Measurements from ENCODE around the gene HLA-DQA1.
"Not testable (repeated sequence)": the region's sequence is repeated elsewhere in the genome, so short reads cannot be mapped to it uniquely, and the experiment has no call there.

The HLA-DQA1 gene

DNA sequence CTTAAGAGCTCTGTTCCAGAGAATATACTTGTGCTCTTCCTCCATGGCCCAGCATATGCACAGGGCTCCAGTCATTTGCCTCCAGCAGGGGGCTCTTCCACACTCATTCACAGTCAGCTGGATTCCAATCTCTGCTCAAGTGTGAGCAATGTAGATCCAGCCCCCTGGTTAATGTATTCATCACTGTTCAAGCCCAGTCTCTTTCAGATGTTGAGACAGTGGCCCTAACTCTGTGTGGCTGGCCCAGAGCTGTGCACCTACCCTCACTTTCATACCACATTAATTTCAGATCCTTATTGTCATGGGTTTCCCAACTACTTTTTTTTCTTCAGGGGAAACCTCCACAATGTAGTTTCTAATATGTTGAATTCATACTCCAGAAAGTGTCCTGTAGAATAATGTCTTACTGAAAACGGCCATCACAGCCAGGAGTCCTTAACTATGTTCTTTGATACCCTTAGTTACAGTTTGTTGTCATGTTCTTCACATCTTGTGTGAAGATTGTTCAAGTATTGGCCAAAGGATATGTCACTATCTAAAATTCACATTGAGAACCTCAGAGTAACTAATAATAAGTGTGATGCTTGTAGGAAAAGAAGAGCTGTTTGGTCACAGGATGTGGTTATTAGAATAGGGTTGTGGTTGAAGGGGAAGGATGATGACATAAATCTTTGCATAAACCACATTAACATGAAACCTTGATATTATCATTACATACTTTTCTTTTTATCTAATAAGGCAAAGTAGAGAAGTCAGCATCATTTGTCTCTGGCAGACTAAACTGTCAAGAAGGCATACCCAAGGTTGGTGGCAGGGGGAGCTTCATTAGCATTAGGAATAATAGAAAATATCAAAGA, 14.4 kb upstream of the HLA-DQA1 start:
- DNase-seq: no peak

DNA sequence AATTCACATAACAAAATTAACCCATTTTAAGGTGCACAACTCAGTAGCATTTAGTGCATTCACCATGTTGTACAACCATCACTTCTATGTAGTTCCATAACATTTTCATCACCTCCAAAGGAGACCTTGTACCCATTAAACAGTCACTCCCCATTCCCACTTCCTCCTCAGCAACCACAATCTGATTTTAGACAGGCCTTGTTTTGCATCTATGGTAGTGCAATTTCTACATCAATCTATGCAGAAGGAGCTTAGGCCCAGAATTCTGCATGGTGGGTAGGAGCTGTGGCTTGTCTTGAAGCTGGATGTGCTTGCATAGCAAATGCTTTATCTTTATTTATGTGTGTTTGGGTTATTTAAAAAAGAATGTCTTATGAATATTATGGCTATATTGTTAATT, 13.5 kb upstream of the HLA-DQA1 start:
- DNase-seq: no peak

DNA sequence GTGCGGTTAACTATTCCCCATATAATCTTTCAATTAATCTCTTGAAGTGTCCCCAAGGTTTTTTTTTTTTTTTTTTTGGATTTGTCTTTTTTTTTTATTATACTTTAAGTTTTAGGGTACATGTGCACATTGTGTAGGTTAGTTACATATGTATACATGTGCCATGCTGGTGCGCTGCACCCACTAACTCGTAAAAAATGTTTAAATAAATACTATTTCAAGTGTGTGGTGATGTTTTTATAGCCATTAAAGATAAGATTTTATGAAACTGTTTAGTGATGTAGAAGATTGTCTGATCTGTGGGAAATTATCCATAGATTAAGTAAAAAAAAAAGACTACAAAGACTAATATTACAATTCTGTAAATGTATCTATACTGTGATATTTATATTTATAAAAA, 12.6 kb upstream of the HLA-DQA1 start:
- no peak for DNase-seq

DNA sequence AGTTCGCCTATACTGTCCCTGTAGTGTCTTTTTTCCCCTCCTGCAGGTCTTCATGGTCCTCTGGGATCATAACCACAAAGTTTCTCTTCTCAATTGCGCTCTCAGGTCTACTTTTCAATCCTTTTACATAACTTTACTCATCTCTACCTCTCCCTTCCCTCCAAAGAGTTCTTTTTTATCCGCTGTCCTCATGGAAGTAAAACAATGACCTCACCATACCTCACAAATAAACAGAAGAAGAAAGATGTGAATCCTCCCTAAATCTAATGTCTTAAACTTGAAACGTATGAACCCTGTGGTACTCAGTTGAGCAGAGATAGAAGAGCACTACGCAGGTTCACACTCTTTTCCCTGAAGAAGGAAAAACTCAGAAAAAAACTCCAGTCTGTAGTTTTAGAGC, 12.1 kb upstream of the HLA-DQA1 start:
- no peak for DNase-seq

DNA sequence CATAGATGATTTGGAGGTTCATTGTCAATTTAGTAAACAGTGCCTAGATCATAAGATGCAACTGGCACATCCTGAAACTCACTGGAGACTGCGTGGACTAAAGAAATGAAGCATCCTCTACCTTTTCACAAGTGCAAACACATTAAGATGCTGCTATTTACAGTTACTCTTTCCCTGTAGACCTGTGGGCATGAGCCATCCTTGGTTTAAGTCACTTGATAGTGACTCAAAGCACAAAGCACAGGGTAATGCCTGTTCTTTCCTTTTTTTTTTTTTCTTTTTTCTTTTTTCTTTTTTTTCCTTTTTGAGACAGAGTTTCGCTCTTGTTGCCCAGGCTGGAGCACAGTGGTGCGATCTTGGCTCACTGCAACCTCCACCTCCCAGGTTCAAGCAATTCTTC, 10.0 kb upstream of the HLA-DQA1 start:
- DNase-seq: no peak

DNA sequence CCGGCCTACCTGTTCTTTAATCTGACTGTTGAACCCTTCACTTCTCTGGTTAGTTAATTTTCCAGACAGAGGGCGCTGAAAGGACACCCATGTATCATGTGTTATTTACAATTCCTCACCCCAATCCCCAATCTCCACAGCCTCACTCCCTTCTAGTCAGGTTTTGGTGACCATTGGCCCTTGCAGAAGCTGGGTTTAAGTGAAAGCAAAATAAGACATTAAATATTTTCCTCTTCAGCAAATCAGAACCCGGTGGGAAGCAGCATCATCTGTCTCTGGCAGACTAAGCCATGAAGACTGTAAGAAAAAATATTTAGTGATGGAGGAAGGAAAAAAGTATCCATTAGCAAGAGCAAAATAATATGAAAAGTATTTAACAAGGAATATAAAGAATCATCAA, 9.4 kb upstream of the HLA-DQA1 start:
- DNase-seq: no peak

DNA sequence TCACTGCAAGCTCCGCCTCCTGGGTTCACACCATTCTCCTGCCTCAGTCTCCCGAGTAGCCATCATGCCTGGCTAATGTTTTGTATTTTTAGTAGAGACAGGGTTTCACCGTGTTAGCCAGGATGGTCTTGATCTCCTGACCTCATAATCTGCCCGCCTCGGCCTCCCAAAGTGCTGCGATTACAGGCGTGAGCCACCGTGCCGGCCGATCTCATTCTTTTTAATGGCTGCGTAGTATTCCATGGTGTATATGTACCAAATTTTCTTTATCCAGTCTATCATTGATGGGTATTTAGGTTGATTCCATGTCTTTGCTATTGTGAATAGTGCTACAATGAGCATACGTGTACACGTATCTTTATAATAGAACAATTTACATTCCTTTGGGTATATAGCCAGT, 7.4 kb upstream of the HLA-DQA1 start:
- DNase-seq: not testable (repeated sequence)

DNA sequence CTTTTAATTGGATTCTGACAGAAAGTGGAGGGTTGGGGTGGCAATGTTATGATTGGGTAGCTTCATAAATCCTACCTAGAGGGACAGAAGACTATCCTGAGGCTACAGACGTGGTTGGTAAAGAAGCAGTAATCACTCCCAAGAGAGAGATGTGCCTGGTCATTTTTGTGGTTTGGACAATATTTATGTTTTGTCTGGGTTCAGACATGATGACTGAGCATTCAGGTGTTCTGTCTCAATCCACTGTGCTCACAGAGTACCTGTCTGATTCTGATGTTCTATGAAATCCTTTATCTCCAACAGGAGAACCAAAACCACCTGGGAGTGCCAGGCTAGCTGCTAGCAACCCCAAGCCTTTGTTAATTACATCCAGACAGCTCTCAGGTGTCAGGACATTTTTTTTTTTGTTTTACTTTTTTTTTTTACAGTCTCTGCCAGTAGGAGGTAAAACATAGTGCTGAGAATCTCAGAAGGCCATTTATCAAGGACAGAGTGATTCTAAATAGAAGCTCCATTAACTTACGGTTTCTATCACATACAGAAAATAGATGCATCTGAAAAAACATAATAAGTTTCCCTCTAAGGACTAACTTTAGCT, 1.6 kb upstream of the HLA-DQA1 start:
- no peak for DNase-seq

DNA sequence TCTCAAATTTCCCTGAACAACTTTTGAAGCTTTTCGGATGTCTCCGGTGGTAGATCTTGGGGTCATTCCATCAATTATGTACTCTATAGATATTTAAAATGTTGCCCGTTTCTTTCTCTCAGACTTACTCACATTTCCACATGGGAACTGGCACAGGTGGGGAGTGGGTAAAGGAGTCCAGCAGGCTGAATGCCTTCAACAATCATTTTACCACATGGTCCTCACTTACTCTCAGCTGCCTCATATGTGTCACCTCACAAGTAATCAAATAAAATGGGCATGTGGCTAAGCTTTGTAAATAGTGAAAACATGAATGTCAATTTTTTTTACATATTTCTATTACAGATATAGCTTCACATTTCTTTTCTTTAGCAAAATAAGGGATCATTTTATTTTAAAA, 677 bp downstream of the HLA-DQA1 start:
- no peak for DNase-seq

DNA sequence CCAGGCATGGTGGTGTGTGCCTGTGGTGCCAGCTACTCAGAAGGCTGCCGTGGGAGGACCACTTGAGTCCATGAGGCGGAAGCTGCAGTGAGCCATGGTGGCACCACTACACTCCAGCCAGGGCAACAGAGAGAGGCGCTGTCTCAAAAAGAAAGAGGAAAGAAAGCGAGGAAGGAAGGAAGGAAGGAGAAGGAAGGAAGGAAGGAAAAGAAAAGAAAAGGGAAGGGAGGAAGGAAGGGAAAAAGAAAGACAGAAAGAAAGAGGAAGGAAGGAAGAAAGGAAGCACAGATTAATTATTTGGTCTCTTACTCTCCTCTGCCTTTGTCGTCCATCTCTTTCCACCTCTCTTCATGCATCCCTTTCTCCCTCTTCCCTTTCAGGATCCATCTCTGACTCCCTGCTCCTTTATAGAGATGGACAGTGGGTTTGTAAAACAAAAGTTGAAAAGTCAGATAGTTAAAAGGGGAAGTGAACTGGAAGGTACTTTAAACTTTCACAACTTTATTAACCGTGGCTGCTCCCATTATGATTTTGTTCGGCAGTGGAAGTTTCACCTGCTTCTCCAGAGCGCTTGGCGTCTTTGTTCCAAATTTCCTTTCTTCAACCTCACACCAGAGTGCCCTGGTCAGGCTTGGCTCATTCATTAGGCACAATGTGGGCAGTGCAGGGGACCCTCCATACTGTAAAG, 1.5 kb downstream of the HLA-DQA1 start:
- no peak for DNase-seq

DNA sequence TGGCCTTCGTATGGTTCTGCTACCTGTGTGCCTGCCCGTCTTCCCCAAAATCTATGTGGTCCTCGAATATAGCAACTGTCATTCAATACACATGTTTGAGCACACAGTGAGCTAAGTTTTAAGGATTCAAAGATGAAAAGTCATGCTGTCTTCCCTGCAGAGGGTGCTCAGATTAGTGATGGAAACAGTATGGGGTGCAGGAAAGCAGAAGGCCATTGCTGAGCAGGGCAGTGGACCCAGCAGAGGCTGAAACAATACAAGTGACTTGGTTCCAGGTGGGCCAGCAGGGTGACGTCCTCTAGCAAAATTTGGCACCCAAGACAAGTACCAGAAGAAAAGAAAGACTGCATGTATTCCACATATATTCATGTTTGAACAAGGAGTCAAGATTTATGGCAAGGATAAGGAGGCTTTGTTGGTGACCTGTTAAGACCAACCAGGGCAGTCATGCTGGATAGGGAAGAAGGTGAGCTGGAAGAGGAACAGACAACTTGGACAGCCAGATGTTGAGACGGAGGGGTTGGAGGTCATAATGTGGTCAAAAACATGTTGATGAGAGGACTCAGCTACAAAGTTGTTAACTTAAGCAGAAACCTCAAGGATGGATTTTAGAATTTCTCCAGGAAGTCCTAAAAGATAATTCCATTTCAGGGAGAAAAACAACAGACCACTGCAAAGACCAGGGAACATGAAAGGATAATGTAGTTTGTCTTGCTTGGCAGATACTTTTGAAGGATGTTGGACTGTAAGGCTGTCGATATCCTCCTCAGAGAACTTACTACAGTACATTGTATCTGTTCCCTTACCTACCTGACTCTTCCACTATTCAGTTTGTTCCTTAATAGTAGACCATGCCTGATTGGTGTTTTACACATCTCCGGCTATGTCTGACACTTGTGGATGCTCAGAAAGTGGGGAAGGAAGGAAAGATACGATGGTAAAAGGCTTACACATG, 2.5 kb downstream of the HLA-DQA1 start:
- no peak for DNase-seq

DNA sequence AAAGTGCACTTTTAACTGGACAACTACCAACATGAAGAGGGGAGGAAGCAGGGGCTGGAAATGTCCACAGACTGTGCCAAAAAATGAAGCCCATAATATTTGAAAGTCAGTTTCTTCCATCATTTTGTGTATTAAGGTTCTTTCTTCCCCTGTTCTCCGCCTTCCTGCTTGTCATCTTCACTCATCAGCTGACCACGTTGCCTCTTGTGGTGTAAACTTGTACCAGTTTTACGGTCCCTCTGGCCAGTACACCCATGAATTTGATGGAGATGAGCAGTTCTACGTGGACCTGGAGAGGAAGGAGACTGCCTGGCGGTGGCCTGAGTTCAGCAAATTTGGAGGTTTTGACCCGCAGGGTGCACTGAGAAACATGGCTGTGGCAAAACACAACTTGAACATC, 3.9 kb downstream of the HLA-DQA1 start:
- no peak for DNase-seq

DNA sequence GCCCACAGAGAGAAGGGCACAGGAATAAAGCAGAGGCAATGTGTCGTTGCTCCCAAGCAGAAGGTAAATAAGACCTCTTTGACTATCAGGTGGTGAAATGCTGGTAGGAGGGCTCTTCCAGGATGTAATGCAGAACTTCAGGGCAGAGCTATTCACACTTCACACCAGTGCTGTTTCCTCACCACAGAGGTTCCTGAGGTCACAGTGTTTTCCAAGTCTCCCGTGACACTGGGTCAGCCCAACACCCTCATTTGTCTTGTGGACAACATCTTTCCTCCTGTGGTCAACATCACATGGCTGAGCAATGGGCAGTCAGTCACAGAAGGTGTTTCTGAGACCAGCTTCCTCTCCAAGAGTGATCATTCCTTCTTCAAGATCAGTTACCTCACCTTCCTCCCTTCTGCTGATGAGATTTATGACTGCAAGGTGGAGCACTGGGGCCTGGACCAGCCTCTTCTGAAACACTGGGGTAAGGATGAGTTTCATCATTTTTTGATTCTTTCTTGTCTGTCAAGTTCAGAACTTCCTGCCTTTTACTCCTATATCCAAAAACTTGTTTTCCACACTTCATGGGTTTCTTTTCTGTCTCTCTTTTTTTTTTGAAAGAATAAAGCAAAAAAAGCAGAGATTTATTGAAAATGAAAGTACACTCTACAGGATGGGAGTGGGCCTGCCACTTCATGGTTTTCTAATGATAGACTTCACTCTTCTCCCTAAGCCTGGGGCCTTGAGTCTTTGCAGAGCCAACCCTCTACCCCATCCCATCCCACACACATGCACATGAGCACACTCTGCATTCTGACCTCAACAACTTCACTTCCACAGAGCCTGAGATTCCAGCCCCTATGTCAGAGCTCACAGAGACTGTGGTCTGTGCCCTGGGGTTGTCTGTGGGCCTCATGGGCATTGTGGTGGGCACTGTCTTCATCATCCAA, 4.8 kb downstream of the HLA-DQA1 start:
- DNase-seq: not testable (repeated sequence)

DNA sequence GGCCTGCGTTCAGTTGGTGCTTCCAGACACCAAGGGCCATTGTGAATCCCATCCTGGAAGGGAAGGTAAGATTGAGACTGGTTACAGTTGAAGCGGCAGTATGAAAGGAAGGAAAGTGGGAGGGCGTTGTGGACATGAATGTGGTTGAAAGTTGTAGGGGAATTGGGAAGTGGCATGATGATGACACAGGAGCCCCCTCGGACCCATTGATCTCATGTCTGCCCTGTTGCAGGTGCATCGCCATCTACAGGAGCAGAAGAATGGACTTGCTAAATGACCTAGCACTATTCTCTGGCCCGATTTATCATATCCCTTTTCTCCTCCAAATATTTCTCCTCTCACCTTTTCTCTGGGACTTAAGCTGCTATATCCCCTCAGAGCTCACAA, 5.5 kb downstream of the HLA-DQA1 start:
- no peak for DNase-seq

DNA sequence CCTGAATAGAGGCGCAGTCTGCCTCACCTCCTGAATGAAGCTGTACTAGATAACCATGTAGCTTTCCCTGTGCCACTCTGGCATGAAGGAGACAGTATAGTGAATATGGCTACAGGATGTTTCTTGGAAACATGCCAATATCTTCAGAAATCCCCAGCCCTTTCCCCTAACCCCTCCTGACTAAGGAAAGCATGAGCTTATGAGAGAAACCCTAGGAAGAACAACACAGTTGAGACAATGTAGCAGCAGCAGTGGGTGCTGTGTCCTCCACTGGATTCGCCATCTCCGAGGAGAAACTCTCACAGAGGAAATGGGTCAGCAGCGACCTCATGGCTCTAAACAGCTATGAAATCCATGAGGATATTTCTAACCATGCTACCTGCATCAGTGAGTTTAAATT, 6.7 kb downstream of the HLA-DQA1 start:
- DNase-seq: no peak

DNA sequence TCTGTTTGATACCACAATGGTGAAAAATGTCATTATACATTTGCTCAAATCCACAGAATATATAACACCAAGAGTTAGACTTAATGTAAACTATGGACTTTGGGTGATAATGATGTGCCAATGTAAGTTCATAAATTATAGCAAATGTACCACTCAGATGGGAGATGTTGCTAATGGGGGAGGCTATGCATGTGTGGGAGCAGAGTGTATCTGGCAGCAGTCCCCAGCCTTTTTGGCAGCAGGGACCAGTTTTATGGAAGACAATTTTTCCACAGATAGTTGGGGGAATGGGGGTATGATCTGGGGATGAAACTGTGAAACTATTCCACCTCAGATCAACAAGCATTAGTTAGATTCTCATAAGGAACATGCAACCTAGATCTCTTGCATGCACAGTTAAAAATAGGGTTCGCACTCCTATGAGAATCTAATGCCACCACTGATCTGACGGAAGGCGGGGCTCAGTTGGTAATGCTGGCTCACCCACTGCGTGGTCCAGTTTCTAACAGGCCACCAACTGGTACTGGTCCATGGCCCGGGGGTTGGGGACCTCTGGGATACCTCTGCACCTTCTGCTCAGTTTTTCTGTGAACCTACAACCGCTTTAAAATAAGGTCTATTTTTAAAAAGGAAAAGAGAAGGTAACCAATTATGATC, 8.0 kb downstream of the HLA-DQA1 start:
- DNase-seq: no peak

DNA sequence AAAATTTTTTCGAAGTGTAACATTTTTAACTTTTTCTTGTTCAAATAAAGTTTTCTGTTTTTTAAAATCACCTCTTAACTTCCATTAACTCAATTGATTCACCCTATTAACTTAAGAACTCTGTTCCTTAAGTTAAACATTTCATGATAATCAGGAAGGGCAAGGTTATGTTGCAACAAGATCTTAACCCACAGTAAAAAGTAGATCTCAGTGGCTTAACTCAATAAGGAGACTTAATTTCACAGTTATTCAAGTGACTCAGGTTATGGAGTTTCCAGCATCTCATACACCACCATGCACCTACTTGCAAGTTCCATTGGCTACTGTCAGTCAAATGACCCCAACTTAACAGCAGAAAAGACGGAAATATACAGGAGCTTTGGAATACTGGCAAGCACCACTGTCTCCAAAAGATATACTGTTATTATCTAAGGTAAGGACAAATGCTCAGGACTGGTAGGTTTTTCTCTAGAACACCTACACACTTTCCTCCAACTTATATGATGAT, 18.1 kb downstream of the HLA-DQA1 start:
- no peak for DNase-seq

DNA sequence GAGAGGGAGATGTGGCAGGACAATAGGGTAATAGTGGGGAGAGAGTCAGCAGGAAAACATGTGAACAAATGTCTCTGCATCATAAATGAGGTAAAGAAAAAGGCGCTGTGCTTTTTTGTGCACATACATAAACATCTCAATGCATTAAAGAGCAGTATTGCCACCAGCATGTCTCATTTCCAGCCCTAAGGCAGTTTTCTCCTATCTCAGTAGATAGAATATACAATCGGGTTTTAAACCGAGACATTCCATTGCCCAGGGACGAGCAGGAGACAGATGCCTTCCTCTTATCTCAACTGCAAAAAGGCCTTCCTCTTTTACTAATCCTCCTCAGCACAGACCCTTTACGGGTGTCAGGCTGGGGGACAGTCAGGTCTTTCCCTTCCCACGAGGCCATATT, 20.1 kb downstream of the HLA-DQA1 start:
- not testable (repeated sequence) for DNase-seq

DNA sequence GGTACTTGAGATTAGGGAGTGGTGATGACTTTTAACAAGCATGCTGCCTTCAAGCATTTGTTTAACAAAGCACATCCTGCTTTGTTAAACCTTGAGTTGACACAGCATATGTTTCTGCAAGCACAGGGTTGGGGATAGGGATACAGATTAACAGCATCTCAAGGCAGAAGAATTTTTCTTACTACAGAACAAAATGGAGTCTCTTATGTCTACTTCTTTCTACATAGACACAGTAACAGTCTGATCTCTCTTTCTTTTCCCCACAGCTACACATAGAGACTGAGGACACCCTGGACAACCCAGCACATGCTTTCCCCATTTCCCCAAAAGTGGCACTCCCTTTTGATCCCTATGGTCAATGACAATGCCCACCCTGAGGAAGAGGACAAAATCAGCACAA, 20.6 kb downstream of the HLA-DQA1 start:
- DNase-seq: not testable (repeated sequence)

DNA sequence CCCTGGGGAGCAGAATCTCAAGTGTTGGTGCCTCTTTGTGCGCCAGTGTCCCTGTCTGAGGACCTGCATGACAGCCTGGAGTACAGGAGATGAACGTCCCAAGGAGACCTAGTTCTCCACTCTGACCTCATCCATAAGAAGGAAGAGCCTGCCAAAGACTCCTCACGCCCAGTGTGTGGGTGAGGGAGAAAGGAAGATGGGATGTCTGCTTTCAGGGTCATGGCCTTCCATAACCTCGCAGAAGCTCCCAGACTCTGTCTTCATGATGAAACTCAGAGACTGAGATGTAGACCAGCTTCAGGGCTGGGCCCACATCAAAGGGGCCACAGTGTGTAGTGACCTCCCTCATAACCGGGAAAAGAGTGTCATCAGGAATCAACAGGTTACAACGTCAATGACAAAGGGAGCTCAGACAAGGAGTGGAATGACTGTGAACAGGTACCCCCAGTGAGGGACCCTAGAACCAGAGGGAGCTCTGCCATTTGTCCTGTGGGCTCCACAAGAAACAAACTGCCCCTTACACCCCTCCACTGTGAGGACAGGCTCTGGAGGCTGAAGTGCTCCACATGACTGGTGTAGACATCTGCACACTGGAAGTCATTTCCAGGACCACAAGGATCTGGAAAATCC, 21.2 kb downstream of the HLA-DQA1 start:
- no peak for DNase-seq

All from DMS79 (cell line).